ENCODE results near the gene SLC2A9. TPM values are rescaled to one million over a fixed set of nuclear protein-coding genes. Genes with fewer than 3 reads are reported as not detected.

Gene SLC2A9
- total RNA-seq, 2 donors from 2014 or later = 0.95 to 1.9 TPM

DNA sequence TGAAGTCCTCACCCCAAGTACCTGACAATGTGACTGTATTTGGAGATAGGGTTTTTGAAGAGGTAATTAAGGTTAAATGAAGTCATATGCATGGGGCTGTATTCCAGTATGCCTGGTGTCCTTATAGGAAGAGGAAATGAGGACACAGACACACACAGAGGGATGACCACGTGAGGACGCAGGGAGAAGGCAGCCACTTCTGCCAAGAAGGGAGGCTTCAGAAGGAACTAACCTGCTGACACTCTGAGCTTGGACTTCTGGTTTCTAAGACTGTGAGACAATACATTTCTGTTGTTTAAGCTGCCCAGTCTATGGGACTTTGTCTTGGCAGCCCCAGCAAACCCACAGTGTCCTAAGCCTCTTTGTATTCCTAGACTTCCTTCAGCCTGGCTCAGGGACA lies 3.0 kb upstream of the SLC2A9 start:
- H3K27me3 ChIP-seq (ENCODE audit: control insufficient read depth, insufficient read depth, low read length, poor library complexity, severe bottlenecking) = no peaks in the 10 kb centered on the region
- no peaks in the 10 kb centered on the region for H3K36me3 ChIP-seq (ENCODE audit: control insufficient read depth, insufficient read depth, low read length)
- peaks cover under 1% of the 10 kb centered on the region for H3K4me1 Mint-ChIP-seq
- H3K27me3 Mint-ChIP-seq (ENCODE audit: insufficient read depth) = peaks cover 32% of the 10 kb centered on the region
- no peak overlapping the region for H3K4me3 ChIP-seq (ENCODE audit: low read length)
- TF ChIP-seq, protein P1, sequence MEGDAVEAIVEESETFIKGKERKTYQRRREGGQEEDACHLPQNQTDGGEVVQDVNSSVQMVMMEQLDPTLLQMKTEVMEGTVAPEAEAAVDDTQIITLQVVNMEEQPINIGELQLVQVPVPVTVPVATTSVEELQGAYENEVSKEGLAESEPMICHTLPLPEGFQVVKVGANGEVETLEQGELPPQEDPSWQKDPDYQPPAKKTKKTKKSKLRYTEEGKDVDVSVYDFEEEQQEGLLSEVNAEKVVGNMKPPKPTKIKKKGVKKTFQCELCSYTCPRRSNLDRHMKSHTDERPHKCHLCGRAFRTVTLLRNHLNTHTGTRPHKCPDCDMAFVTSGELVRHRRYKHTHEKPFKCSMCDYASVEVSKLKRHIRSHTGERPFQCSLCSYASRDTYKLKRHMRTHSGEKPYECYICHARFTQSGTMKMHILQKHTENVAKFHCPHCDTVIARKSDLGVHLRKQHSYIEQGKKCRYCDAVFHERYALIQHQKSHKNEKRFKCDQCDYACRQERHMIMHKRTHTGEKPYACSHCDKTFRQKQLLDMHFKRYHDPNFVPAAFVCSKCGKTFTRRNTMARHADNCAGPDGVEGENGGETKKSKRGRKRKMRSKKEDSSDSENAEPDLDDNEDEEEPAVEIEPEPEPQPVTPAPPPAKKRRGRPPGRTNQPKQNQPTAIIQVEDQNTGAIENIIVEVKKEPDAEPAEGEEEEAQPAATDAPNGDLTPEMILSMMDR (conservative IDR thresholded peaks at IDR 0.05) = no peak
- H3K4me1 ChIP-seq (ENCODE audit: control insufficient read depth, insufficient read depth, low read length) = no peaks in the 10 kb centered on the region
- no peak overlapping the region for H3K27ac Mint-ChIP-seq
- no peak overlapping the region for H3K27ac ChIP-seq (ENCODE audit: low read depth, low read length)
- peak; percentile 15 for DNase-seq
- H3K9me3 Mint-ChIP-seq = peaks cover 2% of the 10 kb centered on the region
- H3K9me3 ChIP-seq (ENCODE audit: control insufficient read depth, low read length) = no peaks in the 10 kb centered on the region
- no peaks in the 10 kb centered on the region for H3K36me3 Mint-ChIP-seq (ENCODE audit: low read depth)
- H3K4me3 Mint-ChIP-seq = no peak overlapping the region
- 95% methylated on average over 2 of the region's 2 CpGs for WGBS, 2 experiments (ENCODE audit: insufficient coverage in 1 of 2, insufficient read length in 1 of 2)
- no peak overlapping the region for H3K9ac ChIP-seq (ENCODE audit: extremely low read depth, low read length, poor library complexity, severe bottlenecking)

DNA sequence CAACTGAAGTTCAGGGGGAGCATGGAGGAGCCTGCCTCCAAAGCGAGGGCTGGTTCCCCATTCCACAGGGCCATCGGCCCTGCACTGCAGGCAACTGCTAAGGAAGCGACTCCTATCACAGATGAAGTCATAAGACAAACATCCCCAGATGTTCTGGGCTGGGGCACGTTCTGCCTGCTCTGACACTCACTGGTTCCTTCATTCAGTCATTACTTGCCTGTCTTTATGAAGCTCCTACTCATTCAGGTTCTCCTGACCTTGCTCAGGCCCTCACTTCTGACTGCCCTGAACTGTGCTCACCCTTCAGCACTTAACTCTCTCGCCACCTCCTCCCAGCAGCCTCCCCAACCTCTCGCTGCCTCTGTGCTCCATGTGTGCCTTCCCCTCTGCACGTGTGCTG lies 2.5 kb upstream of the SLC2A9 start:
- Histone ChIP-seq H3K36me3 (ENCODE audit: control insufficient read depth, insufficient read depth, low read length) (no peaks in the 10 kb centered on the region), H3K4me3 (ENCODE audit: low read length) (no peak overlapping the region), H3K4me1 (ENCODE audit: control insufficient read depth, insufficient read depth, low read length) (no peaks in the 10 kb centered on the region), H3K9me3 (ENCODE audit: control insufficient read depth, low read length) (no peaks in the 10 kb centered on the region), H3K9ac (ENCODE audit: extremely low read depth, low read length, poor library complexity, severe bottlenecking) (no peak overlapping the region), H3K27ac (ENCODE audit: low read depth, low read length) (no peak overlapping the region), H3K27me3 (ENCODE audit: control insufficient read depth, insufficient read depth, low read length, poor library complexity, severe bottlenecking) (no peaks in the 10 kb centered on the region)
- DNase-seq = peak; percentile 35
- Mint-ChIP-seq H3K4me1 (peaks cover 3% of the 10 kb centered on the region), H3K4me3 (no peak overlapping the region), H3K27ac (no peak overlapping the region), H3K27me3 (ENCODE audit: insufficient read depth) (peaks cover 34% of the 10 kb centered on the region), H3K9me3 (peaks cover 2% of the 10 kb centered on the region), H3K36me3 (ENCODE audit: low read depth) (no peaks in the 10 kb centered on the region)
- 88 to 91% methylated on average over 1 to 7 of the region's 7 CpGs for WGBS, 2 experiments (ENCODE audit: insufficient coverage in 1 of 2, insufficient read length in 1 of 2)
- TF ChIP-seq, protein P1 (conservative IDR thresholded peaks at IDR 0.05) = no peak

DNA sequence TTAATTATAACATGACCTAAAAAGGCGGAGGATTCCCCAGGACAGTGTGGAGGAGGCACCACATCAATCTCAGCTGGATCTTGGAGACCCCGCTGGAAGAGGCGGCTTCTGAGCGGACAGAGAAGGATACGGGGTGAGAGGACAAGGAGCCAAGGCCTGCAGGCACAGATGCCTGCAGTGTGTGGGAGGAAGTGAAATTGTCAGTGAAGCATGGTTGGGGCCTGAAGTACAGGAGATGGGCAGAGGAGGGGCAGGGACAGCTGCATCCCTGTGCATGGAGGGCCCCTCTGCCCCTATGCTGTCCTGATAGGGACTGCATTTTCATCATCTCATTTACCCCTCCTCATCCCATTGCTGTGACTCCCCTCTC lies 1.7 kb upstream of the SLC2A9 start:
- WGBS, 2 experiments (ENCODE audit: insufficient coverage in 1 of 2, insufficient read length in 1 of 2) = 92 to 98% methylated on average over 5 of the region's 5 CpGs
- peaks cover 2% of the 10 kb centered on the region for H3K9me3 Mint-ChIP-seq

More for the DNA sequence above, 1.7 kb upstream of the SLC2A9 start:
- Histone ChIP-seq H3K36me3 (ENCODE audit: control insufficient read depth, insufficient read depth, low read length) (no peaks in the 10 kb centered on the region), H3K27ac (ENCODE audit: low read depth, low read length) (no peak overlapping the region), H3K4me1 (ENCODE audit: control insufficient read depth, insufficient read depth, low read length) (no peaks in the 10 kb centered on the region), H3K9me3 (ENCODE audit: control insufficient read depth, low read length) (no peaks in the 10 kb centered on the region), H3K4me3 (ENCODE audit: low read length) (no peak overlapping the region), H3K9ac (ENCODE audit: extremely low read depth, low read length, poor library complexity, severe bottlenecking) (no peak overlapping the region), H3K27me3 (ENCODE audit: control insufficient read depth, insufficient read depth, low read length, poor library complexity, severe bottlenecking) (no peaks in the 10 kb centered on the region)
- H3K36me3 Mint-ChIP-seq (ENCODE audit: low read depth) = no peaks in the 10 kb centered on the region
- DNase-seq = peak; percentile 26
- TF ChIP-seq, protein P1 (conservative IDR thresholded peaks at IDR 0.05) = no peak
- H3K4me1 Mint-ChIP-seq = peaks cover 3% of the 10 kb centered on the region
- no peak overlapping the region for H3K27ac Mint-ChIP-seq
- no peak overlapping the region for H3K4me3 Mint-ChIP-seq
- H3K27me3 Mint-ChIP-seq (ENCODE audit: insufficient read depth) = peaks cover 34% of the 10 kb centered on the region

All from endodermal cell (in vitro differentiated cells).